Measurements from ENCODE around the gene MICALL2. TPM values are rescaled to one million over a fixed set of nuclear protein-coding genes. Genes with fewer than 3 reads are reported as not detected.
A peak's percentile ranks its signal among the peaks of the same experiment; 100 is the strongest.

Gene MICALL2
- total RNA-seq: 13.5 and 14.7 TPM in 2 replicates

DNA sequence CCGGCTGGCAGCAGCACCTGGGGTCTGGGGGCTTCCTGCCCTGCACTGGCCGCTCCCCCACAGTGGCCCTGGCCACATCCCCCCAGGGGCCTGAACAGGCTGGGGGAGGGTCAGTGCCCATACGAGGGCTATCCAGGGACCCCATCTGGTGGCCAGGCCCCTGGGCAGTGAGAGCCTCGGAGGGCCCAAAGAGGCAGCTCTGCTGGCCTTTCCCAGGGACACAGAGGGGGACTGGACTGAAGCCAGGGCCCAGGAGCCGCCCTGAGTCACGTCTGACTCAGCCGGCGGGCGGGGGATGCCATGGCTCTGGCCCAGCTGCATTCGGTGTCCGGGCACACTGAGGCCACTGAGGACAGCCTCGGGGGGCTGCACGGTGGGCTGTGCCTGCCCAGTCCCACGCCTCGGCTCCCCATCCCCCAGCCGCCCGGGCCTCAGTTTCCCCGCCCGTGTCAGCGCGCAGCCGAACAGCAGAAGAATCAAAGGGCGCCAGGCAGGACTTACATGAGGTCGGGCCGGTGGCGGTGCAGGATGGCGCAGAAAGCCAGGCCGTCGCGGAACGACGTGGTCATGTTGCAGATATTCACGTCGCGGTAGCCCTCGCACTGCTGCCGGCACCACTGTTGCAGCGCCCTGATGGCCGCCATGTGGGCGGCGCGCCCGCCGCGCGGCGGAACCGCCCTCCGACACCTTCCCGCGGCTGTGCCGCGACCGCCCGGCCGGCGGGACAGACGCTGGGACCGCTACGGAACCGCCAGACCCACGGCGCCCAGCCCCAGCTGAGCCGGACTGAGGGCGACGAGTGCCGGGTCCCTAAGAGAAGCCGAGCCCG lies at the start of gene MICALL2:
Gene MICALL2, minus strand, starts transcription at position 788 of the 829 bp plus-strand sequence. Its CDS starts 144 bp downstream, at position 644.
- TF ChIP-seq, protein P1, sequence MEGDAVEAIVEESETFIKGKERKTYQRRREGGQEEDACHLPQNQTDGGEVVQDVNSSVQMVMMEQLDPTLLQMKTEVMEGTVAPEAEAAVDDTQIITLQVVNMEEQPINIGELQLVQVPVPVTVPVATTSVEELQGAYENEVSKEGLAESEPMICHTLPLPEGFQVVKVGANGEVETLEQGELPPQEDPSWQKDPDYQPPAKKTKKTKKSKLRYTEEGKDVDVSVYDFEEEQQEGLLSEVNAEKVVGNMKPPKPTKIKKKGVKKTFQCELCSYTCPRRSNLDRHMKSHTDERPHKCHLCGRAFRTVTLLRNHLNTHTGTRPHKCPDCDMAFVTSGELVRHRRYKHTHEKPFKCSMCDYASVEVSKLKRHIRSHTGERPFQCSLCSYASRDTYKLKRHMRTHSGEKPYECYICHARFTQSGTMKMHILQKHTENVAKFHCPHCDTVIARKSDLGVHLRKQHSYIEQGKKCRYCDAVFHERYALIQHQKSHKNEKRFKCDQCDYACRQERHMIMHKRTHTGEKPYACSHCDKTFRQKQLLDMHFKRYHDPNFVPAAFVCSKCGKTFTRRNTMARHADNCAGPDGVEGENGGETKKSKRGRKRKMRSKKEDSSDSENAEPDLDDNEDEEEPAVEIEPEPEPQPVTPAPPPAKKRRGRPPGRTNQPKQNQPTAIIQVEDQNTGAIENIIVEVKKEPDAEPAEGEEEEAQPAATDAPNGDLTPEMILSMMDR (IDR thresholded peaks at IDR 0.05; ENCODE audit: insufficient read depth, low read length, poor library complexity, severe bottlenecking): no peak
- DNase-seq (ENCODE audit: low read depth): peak; percentile 39

DNA sequence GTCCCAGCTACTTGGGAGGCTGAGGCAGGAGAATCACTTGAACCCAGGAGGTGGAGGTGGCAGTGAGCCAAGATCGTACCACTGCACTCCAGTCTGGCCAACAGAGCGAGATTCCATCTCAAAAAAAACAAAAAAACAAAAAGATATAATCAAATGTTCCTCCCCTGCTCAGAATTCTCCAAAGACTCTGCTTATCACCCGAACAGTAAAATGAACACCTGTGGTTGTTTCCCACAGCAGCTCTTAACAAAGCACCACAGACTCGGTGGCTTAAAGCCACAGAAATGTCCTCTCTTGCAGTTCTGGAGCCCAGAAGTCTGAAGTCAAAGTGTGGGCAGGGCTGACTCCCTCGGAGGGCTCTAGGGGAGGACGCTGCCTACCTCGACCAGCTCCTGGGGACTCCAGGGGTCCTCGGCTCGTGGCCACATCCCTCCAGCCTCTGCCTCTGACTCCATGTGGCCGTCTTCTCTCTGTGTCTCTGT lies 49.0 kb upstream of the MICALL2 start:
- no peak for DNase-seq (ENCODE audit: low read depth)
- no peaks in the 10 kb centered on the region for H3K27me3 ChIP-seq (ENCODE audit: control insufficient read depth, insufficient read depth, low read length)
- no peaks in the 10 kb centered on the region for H3K36me3 ChIP-seq (ENCODE audit: control insufficient read depth, insufficient read depth, low read length)
- no peak overlapping the region for H3K4me3 ChIP-seq (ENCODE audit: low read depth, low read length)
- TF ChIP-seq, protein P1 (IDR thresholded peaks at IDR 0.05; ENCODE audit: insufficient read depth, low read length, poor library complexity, severe bottlenecking): no peak

More for the DNA sequence above, at the start of gene MICALL2:
- H3K36me3 ChIP-seq (ENCODE audit: control insufficient read depth, insufficient read depth, low read length): no peaks in the 10 kb centered on the region
- no peaks in the 10 kb centered on the region for H3K27me3 ChIP-seq (ENCODE audit: control insufficient read depth, insufficient read depth, low read length)
- H3K4me3 ChIP-seq (ENCODE audit: low read depth, low read length): peak within 1 kb of the TSS; percentile 84

DNA sequence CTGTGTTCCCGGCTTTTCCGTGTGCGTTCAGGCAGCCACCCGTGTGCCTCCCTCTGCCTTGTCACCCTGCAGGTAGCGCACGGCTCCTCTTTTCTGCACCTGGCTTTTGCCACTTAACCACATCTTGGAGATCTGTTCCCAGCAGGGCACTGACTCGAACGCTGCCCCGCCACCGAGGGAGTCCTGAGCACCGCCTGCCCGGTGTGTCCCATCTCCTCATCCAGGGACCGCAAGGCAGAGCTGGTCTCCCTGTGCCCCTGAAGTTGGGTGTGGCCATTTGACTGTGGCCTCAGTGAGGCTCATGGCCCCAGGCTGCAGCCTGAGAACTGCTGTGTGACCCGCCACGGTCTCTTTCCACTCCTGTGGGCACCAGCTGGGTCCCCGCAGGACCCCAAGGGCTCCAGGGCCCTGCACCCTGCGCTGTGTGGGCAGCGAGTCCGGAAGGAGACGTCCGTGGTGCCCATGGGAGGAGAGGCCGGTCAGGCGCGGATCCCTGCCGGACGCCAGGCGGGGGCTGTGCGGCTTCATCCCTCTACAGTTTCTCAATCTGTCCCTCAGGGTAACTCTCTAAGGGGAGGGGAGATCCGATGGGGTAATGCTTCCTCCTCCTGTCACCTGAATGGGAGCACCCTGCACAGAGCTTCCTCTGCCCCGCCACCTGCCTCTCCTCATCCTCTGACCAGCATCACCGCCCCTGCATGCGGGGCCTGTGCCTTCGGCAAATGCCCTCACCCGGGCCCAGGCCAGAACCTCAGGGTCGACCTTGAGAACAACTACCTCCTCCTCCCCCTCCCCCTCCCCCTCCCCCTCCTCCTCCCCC lies 46.7 kb upstream of the MICALL2 start:
- DNase-seq (ENCODE audit: low read depth): no peak
- Histone ChIP-seq H3K27me3 (ENCODE audit: control insufficient read depth, insufficient read depth, low read length) (no peaks in the 10 kb centered on the region), H3K4me3 (ENCODE audit: low read depth, low read length) (no peak overlapping the region), H3K36me3 (ENCODE audit: control insufficient read depth, insufficient read depth, low read length) (no peaks in the 10 kb centered on the region)
- TF ChIP-seq, protein P1 (IDR thresholded peaks at IDR 0.05; ENCODE audit: insufficient read depth, low read length, poor library complexity, severe bottlenecking): no peak

DNA sequence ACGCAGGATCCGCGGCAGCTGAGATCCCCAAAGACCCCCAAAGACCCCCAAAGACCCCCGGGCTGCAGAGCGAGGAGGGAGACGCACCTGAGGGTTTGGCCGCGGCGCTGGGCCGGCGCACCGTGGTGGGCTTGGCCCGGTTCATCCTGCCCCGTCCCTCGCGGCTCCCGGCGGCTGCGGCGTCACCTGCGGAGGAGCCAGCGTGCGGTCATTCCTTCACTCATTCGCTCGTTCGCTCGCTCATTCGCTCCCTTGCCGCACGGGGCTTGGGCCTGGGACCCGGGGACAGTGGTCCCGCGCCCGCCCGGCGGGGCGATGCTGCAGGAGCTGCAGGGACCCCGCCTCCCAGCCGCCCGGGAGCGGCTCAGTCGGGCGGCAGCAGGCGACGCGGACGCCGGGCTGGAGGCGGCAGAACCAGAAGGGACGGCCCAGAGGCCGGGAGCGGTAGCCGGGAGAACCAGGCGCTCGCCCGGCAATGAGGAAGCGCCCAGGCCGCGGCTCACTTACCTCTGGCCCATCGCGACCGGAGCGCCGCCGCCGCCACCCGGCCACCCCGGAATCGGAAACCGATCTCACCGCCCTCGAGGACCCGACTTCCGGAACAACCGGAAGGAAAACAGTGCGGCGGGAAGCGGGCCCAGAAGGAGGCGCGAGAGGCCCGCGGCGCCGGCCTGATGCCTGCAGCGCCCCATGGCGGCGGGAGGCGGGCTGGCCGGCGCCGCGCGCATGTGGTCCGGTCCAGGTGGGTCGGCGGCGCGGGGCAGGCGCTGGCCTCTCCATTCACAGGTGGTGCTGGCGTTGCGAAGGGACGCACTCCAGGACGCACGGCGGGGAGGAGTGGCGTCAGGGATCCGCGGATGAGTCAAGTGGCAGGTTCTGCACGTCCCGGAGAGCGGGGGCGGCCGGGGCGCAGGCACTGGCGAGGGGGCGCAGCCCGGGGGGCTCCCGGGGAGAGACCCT lies 44.8 kb upstream of the MICALL2 start, which contains the start of gene INTS1:
Gene INTS1, minus strand, starts transcription at position 574 of the 960 bp plus-strand sequence. Its CDS starts 429 bp downstream, at position 145.
- DNase-seq (ENCODE audit: low read depth): peak; percentile 44
- H3K36me3 ChIP-seq (ENCODE audit: control insufficient read depth, insufficient read depth, low read length): no peaks in the 10 kb centered on the region
- TF ChIP-seq, protein P1 (IDR thresholded peaks at IDR 0.05; ENCODE audit: insufficient read depth, low read length, poor library complexity, severe bottlenecking): peak; percentile 66
- H3K27me3 ChIP-seq (ENCODE audit: control insufficient read depth, insufficient read depth, low read length): no peaks in the 10 kb centered on the region
- peak within 1 kb of the TSS; percentile 79 for H3K4me3 ChIP-seq (ENCODE audit: low read depth, low read length)

DNA sequence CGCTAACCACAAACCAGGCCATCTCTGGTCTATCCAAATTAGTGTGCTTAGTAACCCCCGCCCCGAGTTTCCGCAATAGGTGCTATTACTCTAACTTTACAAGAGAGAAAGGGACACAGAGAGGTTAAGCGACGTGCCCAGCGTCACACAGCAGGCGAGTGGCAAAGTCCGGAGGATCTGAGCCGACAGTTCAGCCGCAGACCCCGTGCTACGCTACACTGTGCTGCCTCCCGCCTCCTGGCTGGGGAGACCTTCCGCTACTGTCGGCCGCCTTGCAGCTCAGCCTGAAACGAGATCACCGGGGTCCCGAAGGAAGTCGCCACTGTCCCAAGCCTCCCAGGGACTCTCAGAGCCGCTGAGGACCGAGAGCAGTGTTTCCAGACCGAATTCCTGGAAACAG lies 44.1 kb upstream of the MICALL2 start:
- DNase-seq (ENCODE audit: low read depth): no peak
- H3K4me3 ChIP-seq (ENCODE audit: low read depth, low read length): peak overlapping the region; percentile 79
- TF ChIP-seq, protein P1 (IDR thresholded peaks at IDR 0.05; ENCODE audit: insufficient read depth, low read length, poor library complexity, severe bottlenecking): no peak

More for the DNA sequence above, 44.1 kb upstream of the MICALL2 start:
- Histone ChIP-seq H3K27me3 (ENCODE audit: control insufficient read depth, insufficient read depth, low read length) (no peaks in the 10 kb centered on the region), H3K36me3 (ENCODE audit: control insufficient read depth, insufficient read depth, low read length) (no peaks in the 10 kb centered on the region)

All from kidney epithelial cell (primary cell).